ENCODE data around the gene C8G. TPM values are rescaled to one million over a fixed set of nuclear protein-coding genes. Genes with fewer than 3 reads are reported as not detected.

Gene C8G
- total and polyA plus RNA-seq, 2 donors (not counting 1 experiment from before 2014, with no cell fraction given): 1.7 to 2.8 TPM

- Histone ChIP-seq H2AFZ (ENCODE audit: insufficient read depth, low read depth, low read length, poor library complexity, severe bottlenecking) (no peak overlapping the region), H3K9ac (ENCODE audit: low read length) (no peak overlapping the region), H3K27ac (ENCODE audit: low read length in 2 of 2) (no peak overlapping the region), H3K79me2 (ENCODE audit: control insufficient read depth, insufficient read depth, low read length) (no peaks in the 10 kb centered on the region), H3K9me3 (ENCODE audit: control extremely low read depth in 1 of 3, control insufficient read depth in 2 of 3, insufficient read depth in 1 of 3, low read length in 2 of 3) (no peaks in the 10 kb centered on the region), H4K20me1 (ENCODE audit: control insufficient read depth, insufficient read depth, low read length, poor library complexity, severe bottlenecking) (no peaks in the 10 kb centered on the region), H3K4me3 (ENCODE audit: control extremely low read depth in 1 of 5, extremely low read depth in 1 of 5, insufficient read depth in 1 of 5, low read depth in 2 of 5, low read length in 4 of 5) (no peak overlapping the region), H3K4me2 (replicated peaks; ENCODE audit: low read depth, low read length, poor library complexity, severe bottlenecking) (no peak overlapping the region), H3K36me3 (replicated peaks in 1 of 2; ENCODE audit: control extremely low read depth in 1 of 2, control insufficient read depth in 1 of 2, extremely low read depth in 1 of 2, insufficient read depth in 2 of 2, low read length in 1 of 2) (no peaks in the 10 kb centered on the region), H3K4me1 (ENCODE audit: control insufficient read depth in 2 of 2, insufficient read depth in 2 of 2, low read length in 2 of 2) (peaks cover 5 to 10% of the 10 kb centered on the region in 2 donors), H3K27me3 (replicated peaks in 1 of 4; ENCODE audit: control extremely low read depth in 1 of 4, control insufficient read depth in 3 of 4, insufficient read depth in 4 of 4, low read length in 3 of 4) (peaks cover 0 to 4% (median under 1%) of the 10 kb centered on the region in 4 experiments)
- TF ChIP-seq EZH2 (IDR thresholded peaks at IDR 0.05; ENCODE audit: borderline replicate concordance, insufficient read depth, low read depth, low read length, poor library complexity, severe bottlenecking): no peak
- TF ChIP-seq, protein P1, sequence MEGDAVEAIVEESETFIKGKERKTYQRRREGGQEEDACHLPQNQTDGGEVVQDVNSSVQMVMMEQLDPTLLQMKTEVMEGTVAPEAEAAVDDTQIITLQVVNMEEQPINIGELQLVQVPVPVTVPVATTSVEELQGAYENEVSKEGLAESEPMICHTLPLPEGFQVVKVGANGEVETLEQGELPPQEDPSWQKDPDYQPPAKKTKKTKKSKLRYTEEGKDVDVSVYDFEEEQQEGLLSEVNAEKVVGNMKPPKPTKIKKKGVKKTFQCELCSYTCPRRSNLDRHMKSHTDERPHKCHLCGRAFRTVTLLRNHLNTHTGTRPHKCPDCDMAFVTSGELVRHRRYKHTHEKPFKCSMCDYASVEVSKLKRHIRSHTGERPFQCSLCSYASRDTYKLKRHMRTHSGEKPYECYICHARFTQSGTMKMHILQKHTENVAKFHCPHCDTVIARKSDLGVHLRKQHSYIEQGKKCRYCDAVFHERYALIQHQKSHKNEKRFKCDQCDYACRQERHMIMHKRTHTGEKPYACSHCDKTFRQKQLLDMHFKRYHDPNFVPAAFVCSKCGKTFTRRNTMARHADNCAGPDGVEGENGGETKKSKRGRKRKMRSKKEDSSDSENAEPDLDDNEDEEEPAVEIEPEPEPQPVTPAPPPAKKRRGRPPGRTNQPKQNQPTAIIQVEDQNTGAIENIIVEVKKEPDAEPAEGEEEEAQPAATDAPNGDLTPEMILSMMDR (IDR thresholded peaks at IDR 0.05): no peak
- no peaks in the 10 kb centered on the region for H3K9me3 Mint-ChIP-seq (ENCODE audit: insufficient read depth)
- no peak for ATAC-seq (ENCODE audit: low read depth)
- H3K4me3 Mint-ChIP-seq: no peak overlapping the region
- ChIA-PET POLR2A (interaction anchor here (0.7 kb wide), 2 partner anchors 64 to 73 kb away, joined by 3 to 5 read pairs; no protein-coding TSS in a partner anchor), CTCF (interaction anchor here (0.7 kb wide), 1 partner anchor 159 kb away, joined by 3 read pairs; no protein-coding TSS in a partner anchor)
- H3K4me1 Mint-ChIP-seq: peaks cover 11% of the 10 kb centered on the region
- intact Hi-C loops (cut with micrococcal nuclease): no loop called here
- no peak for DNase-seq
- no peak overlapping the region for H3K27ac Mint-ChIP-seq
- 85% methylated on average over 20 of the region's 26 CpGs for WGBS (ENCODE audit: insufficient coverage)
- peaks cover 5% of the 10 kb centered on the region for H3K27me3 Mint-ChIP-seq
Observed at GRCh38 chr9:136964833-136965422, 19.9 kb downstream of the C8G start.

GRCh38 chr9:136965771-136966484 is 20.9 kb downstream of the C8G start:
- 28% methylated on average over 17 of the region's 23 CpGs for WGBS (ENCODE audit: insufficient coverage)
- no peak for TF ChIP-seq EZH2 (IDR thresholded peaks at IDR 0.05; ENCODE audit: borderline replicate concordance, insufficient read depth, low read depth, low read length, poor library complexity, severe bottlenecking)
- TF ChIP-seq, protein P1 (IDR thresholded peaks at IDR 0.05): no peak
- Histone ChIP-seq H3K36me3 (replicated peaks in 1 of 2; ENCODE audit: control extremely low read depth in 1 of 2, control insufficient read depth in 1 of 2, extremely low read depth in 1 of 2, insufficient read depth in 2 of 2, low read length in 1 of 2) (no peaks in the 10 kb centered on the region), H3K9me3 (ENCODE audit: control extremely low read depth in 1 of 3, control insufficient read depth in 2 of 3, insufficient read depth in 1 of 3, low read length in 2 of 3) (no peaks in the 10 kb centered on the region), H3K4me1 (ENCODE audit: control insufficient read depth in 2 of 2, insufficient read depth in 2 of 2, low read length in 2 of 2) (peaks cover 5 to 10% of the 10 kb centered on the region in 2 donors), H3K79me2 (ENCODE audit: control insufficient read depth, insufficient read depth, low read length) (no peaks in the 10 kb centered on the region), H3K27ac (ENCODE audit: low read length in 2 of 2) (no peak overlapping the region), H4K20me1 (ENCODE audit: control insufficient read depth, insufficient read depth, low read length, poor library complexity, severe bottlenecking) (no peaks in the 10 kb centered on the region), H3K4me3 (ENCODE audit: control extremely low read depth in 1 of 5, extremely low read depth in 1 of 5, insufficient read depth in 1 of 5, low read depth in 2 of 5, low read length in 4 of 5) (no peak overlapping the region), H3K9ac (ENCODE audit: low read length) (no peak overlapping the region), H3K27me3 (replicated peaks in 1 of 4; ENCODE audit: control extremely low read depth in 1 of 4, control insufficient read depth in 3 of 4, insufficient read depth in 4 of 4, low read length in 3 of 4) (peaks cover 0 to 8% (median 0%) of the 10 kb centered on the region in 4 experiments), H2AFZ (ENCODE audit: insufficient read depth, low read depth, low read length, poor library complexity, severe bottlenecking) (peak overlapping the region; percentile 38), H3K4me2 (replicated peaks; ENCODE audit: low read depth, low read length, poor library complexity, severe bottlenecking) (peak overlapping the region; percentile 50)
- ChIA-PET CTCF (no interaction called here), POLR2A (interaction anchor here (0.7 kb wide), 1 partner anchor 20 kb away, joined by 5 read pairs; no protein-coding TSS in a partner anchor)
- no peaks in the 10 kb centered on the region for H3K9me3 Mint-ChIP-seq (ENCODE audit: insufficient read depth)
- peaks cover 11% of the 10 kb centered on the region for H3K4me1 Mint-ChIP-seq
- ATAC-seq (ENCODE audit: low read depth) (peak; percentile 51), DNase-seq (peak; percentile 45)
- H3K4me3 Mint-ChIP-seq: peak overlapping the region; percentile 68
- intact Hi-C loops (cut with micrococcal nuclease): no loop called here
- peak overlapping the region; percentile 3 for H3K27ac Mint-ChIP-seq
- H3K27me3 Mint-ChIP-seq: peaks cover 5% of the 10 kb centered on the region

Data from B cell (primary cell).